Stimulated activated CD8-positive, alpha-beta memory T cell treated with anti-CD3 and anti-CD28 coated beads, Interleukin-2, amount 100 ng/mL, for 48 hours (primary cell): ENCODE measurements around the gene SCAI.
"Not testable (repeated sequence)": the region's sequence is repeated elsewhere in the genome, so short reads cannot be mapped to it uniquely, and the experiment has no call there.

Experiments
- DNase-seq, 2 donors: peaks; one replicate each; pipeline ENCODE4 v3.0.0-alpha.2; 2020; ENCODE audit warnings: low read depth in 2 of 2

SCAI gene

GRCh38 chr9:125106285-125106893 is 36.9 kb downstream of the SCAI start:
- DNase-seq: no peak

- DNase-seq: no peak
Measured at GRCh38 chr9:125103770-125104460, 39.4 kb downstream of the SCAI start.

- DNase-seq: no peak
Measured at GRCh38 chr9:125103021-125103420, 40.3 kb downstream of the SCAI start.

- DNase-seq: no peak
Measured at GRCh38 chr9:125100822-125101221, 42.5 kb downstream of the SCAI start.

GRCh38 chr9:125099816-125100215 is 43.5 kb downstream of the SCAI start:
- no peak for DNase-seq

- no peak for DNase-seq
Measured at GRCh38 chr9:125095821-125096443, 47.4 kb downstream of the SCAI start.

GRCh38 chr9:125091121-125091520 is 52.2 kb downstream of the SCAI start:
- DNase-seq: no peak

GRCh38 chr9:125089331-125089730 is 54.0 kb downstream of the SCAI start:
- no peak for DNase-seq

GRCh38 chr9:125088752-125089151 is 54.6 kb downstream of the SCAI start:
- DNase-seq: no peak

- no peak for DNase-seq
Measured at GRCh38 chr9:125085703-125086477, 57.4 kb downstream of the SCAI start.

GRCh38 chr9:125082197-125082596 is 61.1 kb downstream of the SCAI start:
- not testable (repeated sequence) for DNase-seq

GRCh38 chr9:125080797-125081196 is 62.5 kb downstream of the SCAI start:
- not testable (repeated sequence) for DNase-seq

GRCh38 chr9:125079931-125080330 is 63.4 kb downstream of the SCAI start:
- DNase-seq: no peak

GRCh38 chr9:125075997-125076396 is 67.3 kb downstream of the SCAI start:
- no peak for DNase-seq

- DNase-seq: no peak
Measured at GRCh38 chr9:125074976-125075375, 68.4 kb downstream of the SCAI start.

- DNase-seq: no peak
Measured at GRCh38 chr9:125066839-125067619, 76.3 kb downstream of the SCAI start.

GRCh38 chr9:125061391-125061790 is 81.9 kb downstream of the SCAI start:
- DNase-seq: no peak

GRCh38 chr9:125049212-125050049 is 93.9 kb downstream of the SCAI start:
- no peak for DNase-seq

GRCh38 chr9:125043631-125044030 is 99.7 kb downstream of the SCAI start:
- no peak for DNase-seq

- DNase-seq: no peak
Measured at GRCh38 chr9:125043148-125043547, 100.2 kb downstream of the SCAI start.

GRCh38 chr9:125038166-125038565 is 105.2 kb downstream of the SCAI start:
- no peak for DNase-seq
